ENCODE data around the gene MAML3. TPM values are rescaled to one million over a fixed set of nuclear protein-coding genes. Genes with fewer than 3 reads are reported as not detected.

MAML3 gene
- total and polyA plus RNA-seq, 8 donors = 1.7 to 20.3 (median 8.4) TPM

DNA sequence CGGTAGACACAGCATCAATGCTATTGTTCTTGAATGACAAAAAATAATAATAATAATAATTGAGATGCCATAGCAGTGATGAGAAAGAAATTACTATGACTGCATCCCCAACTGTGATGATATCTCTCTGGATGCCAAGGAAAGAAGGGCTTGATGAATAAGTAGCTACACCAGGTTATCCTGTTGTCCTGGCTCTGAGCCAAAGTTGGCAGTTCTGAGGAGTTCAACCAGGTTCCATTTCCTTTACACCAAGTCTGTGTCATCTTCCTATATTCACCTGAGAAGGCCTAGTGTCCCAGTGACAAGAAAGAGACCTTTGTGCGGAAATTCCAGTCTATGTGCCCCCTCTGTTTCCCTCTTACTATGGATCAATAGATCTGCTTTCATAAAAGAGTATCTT lies 3.4 kb upstream of the MAML3 start:
- H3K4me1 ChIP-seq = peaks cover 0 to 36% (median 25%) of the 10 kb centered on the region in 4 donors
- TF ChIP-seq POLR2A (IDR thresholded peaks at IDR 0.05) (no peak), EP300 (IDR thresholded peaks at IDR 0.05) (no peak), POLR2AphosphoS5 (IDR thresholded peaks at IDR 0.05) (no peak)
- TF ChIP-seq, protein P1, sequence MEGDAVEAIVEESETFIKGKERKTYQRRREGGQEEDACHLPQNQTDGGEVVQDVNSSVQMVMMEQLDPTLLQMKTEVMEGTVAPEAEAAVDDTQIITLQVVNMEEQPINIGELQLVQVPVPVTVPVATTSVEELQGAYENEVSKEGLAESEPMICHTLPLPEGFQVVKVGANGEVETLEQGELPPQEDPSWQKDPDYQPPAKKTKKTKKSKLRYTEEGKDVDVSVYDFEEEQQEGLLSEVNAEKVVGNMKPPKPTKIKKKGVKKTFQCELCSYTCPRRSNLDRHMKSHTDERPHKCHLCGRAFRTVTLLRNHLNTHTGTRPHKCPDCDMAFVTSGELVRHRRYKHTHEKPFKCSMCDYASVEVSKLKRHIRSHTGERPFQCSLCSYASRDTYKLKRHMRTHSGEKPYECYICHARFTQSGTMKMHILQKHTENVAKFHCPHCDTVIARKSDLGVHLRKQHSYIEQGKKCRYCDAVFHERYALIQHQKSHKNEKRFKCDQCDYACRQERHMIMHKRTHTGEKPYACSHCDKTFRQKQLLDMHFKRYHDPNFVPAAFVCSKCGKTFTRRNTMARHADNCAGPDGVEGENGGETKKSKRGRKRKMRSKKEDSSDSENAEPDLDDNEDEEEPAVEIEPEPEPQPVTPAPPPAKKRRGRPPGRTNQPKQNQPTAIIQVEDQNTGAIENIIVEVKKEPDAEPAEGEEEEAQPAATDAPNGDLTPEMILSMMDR (IDR thresholded peaks at IDR 0.05) = no peak

DNA sequence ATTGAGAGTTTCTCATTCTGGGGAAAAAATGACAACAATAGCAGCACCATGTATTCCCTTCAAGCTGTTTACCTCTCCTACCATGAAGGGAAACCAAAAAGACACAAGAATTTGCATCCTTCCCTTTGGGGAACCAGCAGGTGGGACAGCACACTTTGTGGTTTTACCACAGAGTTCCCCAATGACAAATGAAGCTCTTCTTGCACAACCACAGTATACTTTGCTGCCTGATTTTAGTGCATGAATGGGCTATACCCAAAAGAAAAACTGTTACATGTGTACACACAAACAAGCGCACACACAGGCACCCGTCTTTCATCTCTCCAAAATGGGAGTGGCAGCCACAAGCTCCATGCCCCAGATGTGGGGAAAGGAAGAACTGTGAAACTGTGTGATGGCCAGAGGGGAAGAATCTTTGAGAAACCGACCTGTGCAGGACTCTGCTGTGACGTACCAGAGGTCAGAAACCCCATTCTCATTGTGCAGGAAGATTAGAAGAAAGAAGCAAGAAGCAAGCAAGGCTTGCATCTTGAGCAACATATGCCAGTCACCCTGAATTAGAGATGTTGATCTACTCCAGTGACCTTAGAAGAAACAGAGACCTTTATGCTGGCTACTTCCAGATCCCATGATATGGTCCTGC lies 2.7 kb upstream of the MAML3 start:
- no peak for DNase-seq
- peak overlapping the region in 3 of 5 donors; percentile 64 to 80 (median 70) for H3K27ac ChIP-seq
- H3K4me1 ChIP-seq = peaks cover 0 to 37% (median 25%) of the 10 kb centered on the region in 4 donors
- WGBS, 5 donors = 52 to 77% (median 62%) methylated on average over 4 of the region's 4 CpGs
- no peaks in the 10 kb centered on the region for H3K9me3 ChIP-seq
- TF ChIP-seq, protein P1 (IDR thresholded peaks at IDR 0.05) = no peak
- TF ChIP-seq EP300 (IDR thresholded peaks at IDR 0.05) (no peak), POLR2A (IDR thresholded peaks at IDR 0.05) (no peak), POLR2AphosphoS5 (IDR thresholded peaks at IDR 0.05) (no peak)
- H3K36me3 ChIP-seq = no peaks in the 10 kb centered on the region
- intact Hi-C loops (cut with DNase I; ENCODE audit: low total_unique reads) = no loop called here
- H3K27me3 ChIP-seq = no peaks in the 10 kb centered on the region
- no peak overlapping the region for H3K4me3 ChIP-seq

More for the DNA sequence above, 3.4 kb upstream of the MAML3 start:
- WGBS, 5 donors = 95 to 98% (median 97%) methylated on average over 2 of the region's 2 CpGs
- no peaks in the 10 kb centered on the region for H3K9me3 ChIP-seq
- intact Hi-C loops (cut with DNase I; ENCODE audit: low total_unique reads) = no loop called here
- no peak overlapping the region for H3K4me3 ChIP-seq
- no peaks in the 10 kb centered on the region for H3K36me3 ChIP-seq
- DNase-seq = no peak
- H3K27me3 ChIP-seq = no peaks in the 10 kb centered on the region
- H3K27ac ChIP-seq = peak overlapping the region in 4 of 5 donors; percentile 59 to 80 (median 67)

DNA sequence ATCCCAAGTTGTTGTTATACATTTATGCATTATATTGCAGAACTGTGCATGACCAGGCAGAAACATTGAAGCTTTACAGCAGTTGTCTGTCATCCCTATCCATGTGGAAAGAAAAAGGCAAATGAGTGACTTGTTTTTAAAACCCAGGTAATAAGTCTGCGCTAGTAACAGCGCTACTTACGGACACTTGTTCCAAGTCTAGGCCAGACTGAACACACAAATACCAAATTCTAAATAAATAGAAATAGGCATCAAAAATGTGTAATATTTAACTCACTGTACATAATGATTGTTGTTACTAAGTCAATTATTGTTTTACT lies 548 bp upstream of the MAML3 start:
- Histone ChIP-seq H3K4me1 (peaks cover 0 to 43% (median 29%) of the 10 kb centered on the region in 4 donors), H3K27ac (peak overlapping the region; percentile 97 to 100 (median 98)), H3K27me3 (no peaks in the 10 kb centered on the region), H3K9me3 (no peaks in the 10 kb centered on the region), H3K4me3 (peak overlapping the region; percentile 68 to 81 (median 74)), H3K36me3 (no peaks in the 10 kb centered on the region)
- intact Hi-C loops (cut with DNase I; ENCODE audit: low total_unique reads) = loop anchor here (5.0 kb wide), 1 partner anchor 98 kb away; no protein-coding TSS in a partner anchor
- TF ChIP-seq POLR2AphosphoS5 (IDR thresholded peaks at IDR 0.05) (no peak), POLR2A (IDR thresholded peaks at IDR 0.05) (no peak), EP300 (IDR thresholded peaks at IDR 0.05) (no peak)
- TF ChIP-seq, protein P1 (IDR thresholded peaks at IDR 0.05) = no peak
- WGBS, 5 donors = 30 to 55% (median 37%) methylated on average over 3 of the region's 3 CpGs
- DNase-seq = no peak

DNA sequence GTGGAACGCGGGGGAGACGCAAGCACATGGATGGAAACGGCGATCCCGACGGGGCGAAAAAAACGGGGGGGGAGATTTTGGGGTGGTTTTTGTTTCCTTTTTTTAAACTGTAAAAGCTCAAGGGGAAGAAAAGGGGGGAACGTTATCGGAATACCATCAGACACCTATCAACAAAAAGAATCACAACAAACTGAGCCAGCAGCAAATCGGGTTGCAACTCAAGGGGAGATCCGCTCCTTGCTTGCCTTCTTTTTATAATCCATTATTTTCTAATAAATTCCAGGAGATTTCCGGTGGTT lies 616 bp downstream of the MAML3 start:
- H3K36me3 ChIP-seq = no peaks in the 10 kb centered on the region
- peak overlapping the region; percentile 68 to 81 (median 74) for H3K4me3 ChIP-seq
- H3K27me3 ChIP-seq = no peaks in the 10 kb centered on the region
- H3K27ac ChIP-seq = peak overlapping the region; percentile 97 to 100 (median 98)
- H3K4me1 ChIP-seq = peaks cover 0 to 44% (median 28%) of the 10 kb centered on the region in 4 donors
- TF ChIP-seq POLR2AphosphoS5 (IDR thresholded peaks at IDR 0.05) (no peak), EP300 (IDR thresholded peaks at IDR 0.05) (no peak), POLR2A (IDR thresholded peaks at IDR 0.05) (no peak)
- TF ChIP-seq, protein P1 (IDR thresholded peaks at IDR 0.05) = no peak
- intact Hi-C loops (cut with DNase I; ENCODE audit: low total_unique reads) = loop anchor here (5.0 kb wide), 1 partner anchor 99 kb away; no protein-coding TSS in a partner anchor
- no peaks in the 10 kb centered on the region for H3K9me3 ChIP-seq
- DNase-seq = no peak
- 0 to 1% (median 1%) methylated on average over 14 of the region's 14 CpGs for WGBS, 5 donors
